GM19324 (cell line): ENCODE data around the gene MAPKBP1.

Experiments
- ATAC-seq: cut with Tn5 transposase; IDR thresholded peaks from one replicate; pipeline ENCODE4 v1.9.1; 2021; ENCODE audit warnings: mild to moderate bottlenecking, moderate library complexity; ENCODE audit not compliant: unreplicated experiment, low FRiP score

The MAPKBP1 gene

GRCh38 chr15:41842229-41842628 lies 67.9 kb downstream of the MAPKBP1 start:
- ATAC-seq = no peak

- ATAC-seq = no peak
Observed at GRCh38 chr15:41843571-41843970, 69.3 kb downstream of the MAPKBP1 start.

- ATAC-seq = no peak
Observed at GRCh38 chr15:41844814-41845213, 70.5 kb downstream of the MAPKBP1 start.

GRCh38 chr15:41847206-41847605 lies 72.9 kb downstream of the MAPKBP1 start:
- ATAC-seq = no peak

GRCh38 chr15:41847981-41848380 lies 73.7 kb downstream of the MAPKBP1 start:
- ATAC-seq = no peak

- ATAC-seq = no peak
Observed at GRCh38 chr15:41848631-41849030, 74.3 kb downstream of the MAPKBP1 start.

GRCh38 chr15:41849204-41849603 lies 74.9 kb downstream of the MAPKBP1 start:
- ATAC-seq = no peak

- ATAC-seq = no peak
Observed at GRCh38 chr15:41849861-41850260, 75.6 kb downstream of the MAPKBP1 start.

- no peak for ATAC-seq
Observed at GRCh38 chr15:41850482-41851166, 76.3 kb downstream of the MAPKBP1 start.

GRCh38 chr15:41851167-41851523 lies 76.9 kb downstream of the MAPKBP1 start:
- no peak for ATAC-seq

- no peak for ATAC-seq
Observed at GRCh38 chr15:41851755-41852370, 77.6 kb downstream of the MAPKBP1 start.

GRCh38 chr15:41852736-41853590 lies 78.7 kb downstream of the MAPKBP1 start:
- ATAC-seq = no peak

- no peak for ATAC-seq
Observed at GRCh38 chr15:41853831-41854230, 79.5 kb downstream of the MAPKBP1 start.

GRCh38 chr15:41854443-41854842 lies 80.2 kb downstream of the MAPKBP1 start:
- ATAC-seq = no peak

GRCh38 chr15:41855261-41855961 lies 81.1 kb downstream of the MAPKBP1 start:
- ATAC-seq = no peak

- no peak for ATAC-seq
Observed at GRCh38 chr15:41856262-41856661, 82.0 kb downstream of the MAPKBP1 start.

- ATAC-seq = no peak
Observed at GRCh38 chr15:41856716-41857115, 82.4 kb downstream of the MAPKBP1 start.

- no peak for ATAC-seq
Observed at GRCh38 chr15:41857316-41857715, 83.0 kb downstream of the MAPKBP1 start.

GRCh38 chr15:41858756-41859155 lies 84.5 kb downstream of the MAPKBP1 start:
- no peak for ATAC-seq

- ATAC-seq = no peak
Observed at GRCh38 chr15:41860049-41860828, 86.0 kb downstream of the MAPKBP1 start.
